Stimulated activated CD8-positive, alpha-beta memory T cell treated with anti-CD3 and anti-CD28 coated beads, Interleukin-2, amount 100 ng/mL, for 48 hours (primary cell): Measurements from ENCODE around the gene OR2A25.
"Not testable (repeated sequence)": the region's sequence is repeated elsewhere in the genome, so short reads cannot be mapped to it uniquely, and the experiment has no call there.

Experiments
- DNase-seq, 2 donors: peaks; one replicate each; pipeline ENCODE4 v3.0.0-alpha.2; 2020; ENCODE audit warnings: low read depth in 2 of 2

OR2A25 gene

GRCh38 chr7:144069511-144069910 lies at the start of gene OR2A25:
OR2A25 (plus strand) TSS chr7:144069811; CDS start chr7:144074220, 4,409 bp downstream.
- DNase-seq, result no peak

GRCh38 chr7:144020340-144020739 lies 49.3 kb upstream of the OR2A25 start:
- no peak for DNase-seq

GRCh38 chr7:144022169-144022568 lies 47.4 kb upstream of the OR2A25 start:
- no peak for DNase-seq

- no peak for DNase-seq
Observed at GRCh38 chr7:144023171-144023827, 46.3 kb upstream of the OR2A25 start.

- DNase-seq, result no peak
Observed at GRCh38 chr7:144024213-144024612, 45.4 kb upstream of the OR2A25 start.

GRCh38 chr7:144026203-144026883 lies 43.3 kb upstream of the OR2A25 start:
- no peak for DNase-seq

GRCh38 chr7:144027070-144027469 lies 42.5 kb upstream of the OR2A25 start:
- no peak for DNase-seq

- DNase-seq, result no peak
Observed at GRCh38 chr7:144027974-144028373, 41.6 kb upstream of the OR2A25 start.

- DNase-seq, result no peak
Observed at GRCh38 chr7:144028547-144028946, 41.1 kb upstream of the OR2A25 start.

- DNase-seq, result no peak
Observed at GRCh38 chr7:144032516-144032915, 37.1 kb upstream of the OR2A25 start.

- DNase-seq, result no peak
Observed at GRCh38 chr7:144032985-144033709, 36.5 kb upstream of the OR2A25 start.

- no peak for DNase-seq
Observed at GRCh38 chr7:144035385-144035784, 34.2 kb upstream of the OR2A25 start.

GRCh38 chr7:144036302-144036885 lies 33.2 kb upstream of the OR2A25 start:
- DNase-seq, result no peak

- DNase-seq, result no peak
Observed at GRCh38 chr7:144037414-144038035, 32.1 kb upstream of the OR2A25 start.

GRCh38 chr7:144038887-144039286 lies 30.7 kb upstream of the OR2A25 start:
- no peak for DNase-seq

GRCh38 chr7:144048648-144049047 lies 21.0 kb upstream of the OR2A25 start, which contains the start of gene OR2A5:
OR2A5 (plus strand) TSS chr7:144048948; CDS start chr7:144050402, 1,454 bp downstream.
- DNase-seq, result no peak

- no peak for DNase-seq
Observed at GRCh38 chr7:144049491-144049890, 20.1 kb upstream of the OR2A25 start.

- no peak for DNase-seq
Observed at GRCh38 chr7:144050093-144050492, 19.5 kb upstream of the OR2A25 start.

GRCh38 chr7:144050884-144051283 lies 18.7 kb upstream of the OR2A25 start:
- DNase-seq, result not testable (repeated sequence)

- no peak for DNase-seq
Observed at GRCh38 chr7:144057954-144058353, 11.7 kb upstream of the OR2A25 start.

- no peak for DNase-seq
Observed at GRCh38 chr7:144063710-144064109, 5.9 kb upstream of the OR2A25 start.

- DNase-seq, result no peak
Observed at GRCh38 chr7:144069953-144070352, 342 bp downstream of the OR2A25 start.
